IPS-20b (cell line): Measurements from ENCODE around the gene BABAM2.
A peak's percentile ranks its signal among the peaks of the same experiment; 100 is the strongest.

ENCODE experiments used
- H3K27ac ChIP-seq: one replicate; pipeline ENCODE4 v1.5.1; 2013; ENCODE audit warnings: low read length
- H3K27me3 ChIP-seq: 2 replicates; pipeline ENCODE4 v1.6.1; 2013; ENCODE audit warnings: mild to moderate bottlenecking, low read length, inconsistent platforms; ENCODE audit not compliant: insufficient read depth
- H3K36me3 ChIP-seq: 2 replicates; pipeline ENCODE4 v1.6.1; 2013; ENCODE audit warnings: low read depth, mild to moderate bottlenecking, inconsistent platforms, low read length, moderate library complexity; ENCODE audit not compliant: insufficient read depth
- H3K4me1 ChIP-seq: 2 replicates; pipeline ENCODE4 v1.6.1; 2013; ENCODE audit warnings: mild to moderate bottlenecking, control low read depth, inconsistent platforms, low read length, moderate library complexity; ENCODE audit not compliant: insufficient read depth
- H3K4me3 ChIP-seq: 2 replicates; pipeline ENCODE4 v1.5.1; 2013; ENCODE audit warnings: mild to moderate bottlenecking, low read length, inconsistent platforms
- H3K9ac ChIP-seq: 2 replicates; pipeline ENCODE4 v1.6.1; 2013; ENCODE audit warnings: low read depth, mild to moderate bottlenecking, inconsistent platforms, low read length, moderate library complexity
- H3K9me3 ChIP-seq: 2 replicates; pipeline ENCODE4 v1.6.1; 2013; ENCODE audit warnings: mild to moderate bottlenecking, low read depth, low read length, inconsistent platforms; ENCODE audit not compliant: insufficient read depth

The BABAM2 gene

DNA sequence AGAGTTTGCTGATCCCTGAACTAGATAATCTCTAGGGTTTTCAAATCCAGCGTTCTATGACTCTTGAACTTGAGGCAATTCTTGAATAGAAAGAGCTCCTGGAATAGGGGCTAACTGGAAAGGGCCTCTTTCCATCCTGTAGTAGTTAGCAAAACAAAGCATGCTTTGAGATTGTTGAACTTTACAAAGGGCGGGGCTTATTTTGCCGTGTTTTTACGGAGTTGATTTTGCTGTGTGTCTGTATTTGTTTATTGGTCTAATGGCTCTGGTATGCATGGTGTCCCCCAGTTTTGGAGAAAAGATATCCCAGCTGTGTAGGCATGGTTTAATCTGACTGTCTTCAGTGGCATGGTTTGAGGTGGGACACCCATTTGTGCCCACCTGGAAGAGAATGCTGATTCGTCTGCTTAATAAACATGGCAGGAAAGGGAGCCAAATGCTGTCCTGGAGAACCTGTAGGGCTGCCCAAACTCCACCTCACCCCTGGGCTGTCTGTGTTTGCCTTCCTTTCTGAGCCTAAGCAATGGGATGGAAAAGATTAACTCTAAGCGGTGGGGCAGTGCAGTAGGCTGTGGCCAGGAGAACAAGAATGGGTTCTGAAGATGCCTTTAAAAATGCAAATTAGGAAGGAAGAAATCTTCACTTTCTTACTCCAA lies 428.1 kb downstream of the BABAM2 start:
- Histone ChIP-seq H3K9me3 (no peaks in the 10 kb centered on the region), H3K27me3 (no peaks in the 10 kb centered on the region), H3K27ac (no peak overlapping the region), H3K4me1 (peaks cover 38% of the 10 kb centered on the region), H3K36me3 (no peaks in the 10 kb centered on the region), H3K9ac (no peak overlapping the region), H3K4me3 (no peak overlapping the region)

DNA sequence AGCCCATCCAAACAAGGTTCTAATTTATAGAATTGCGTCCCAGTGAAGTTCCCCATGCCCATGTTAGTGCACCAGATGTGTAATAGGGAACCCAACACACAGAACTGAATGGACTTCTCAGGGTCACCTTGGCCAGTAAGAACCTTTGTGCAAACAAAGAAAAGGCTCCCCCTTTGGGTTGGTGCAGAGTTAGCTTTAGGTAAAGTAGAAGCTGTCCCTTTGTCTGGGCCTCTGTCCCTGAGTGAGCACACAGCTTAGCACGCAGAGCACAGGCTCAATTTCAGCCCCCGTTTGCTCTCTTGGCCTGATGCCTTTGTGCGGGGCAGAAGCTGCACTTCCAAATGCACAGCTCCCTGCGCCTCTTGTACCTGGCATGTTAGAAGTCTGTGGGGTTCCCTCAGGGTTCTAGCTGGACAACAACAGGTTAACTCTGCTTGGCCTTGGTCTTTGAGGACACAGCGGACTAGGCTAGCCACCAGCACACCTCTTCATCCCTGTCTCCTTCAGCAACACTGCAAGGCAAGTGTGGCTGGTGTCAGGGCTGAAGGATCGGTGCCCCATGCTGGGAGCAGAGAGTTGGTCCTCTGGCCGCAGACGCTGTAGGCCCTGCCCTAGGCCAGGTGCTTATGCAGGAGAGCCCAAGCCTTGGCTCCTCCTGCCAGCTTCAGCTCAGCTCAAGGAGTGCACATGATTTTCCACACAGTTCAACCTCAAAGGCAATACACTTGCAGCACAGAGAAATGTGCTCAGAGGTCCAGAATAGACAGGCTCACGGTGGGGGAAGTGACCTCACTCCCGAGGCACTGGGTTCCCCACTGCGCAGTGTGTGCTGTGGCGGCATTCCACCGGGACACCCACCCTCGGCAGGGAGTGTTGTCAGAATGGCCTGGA lies 428.8 kb downstream of the BABAM2 start:
- no peak overlapping the region for H3K27ac ChIP-seq
- H3K36me3 ChIP-seq, result no peaks in the 10 kb centered on the region
- H3K4me1 ChIP-seq, result peaks cover 38% of the 10 kb centered on the region
- no peak overlapping the region for H3K9ac ChIP-seq
- no peaks in the 10 kb centered on the region for H3K9me3 ChIP-seq
- no peak overlapping the region for H3K4me3 ChIP-seq
- no peaks in the 10 kb centered on the region for H3K27me3 ChIP-seq

DNA sequence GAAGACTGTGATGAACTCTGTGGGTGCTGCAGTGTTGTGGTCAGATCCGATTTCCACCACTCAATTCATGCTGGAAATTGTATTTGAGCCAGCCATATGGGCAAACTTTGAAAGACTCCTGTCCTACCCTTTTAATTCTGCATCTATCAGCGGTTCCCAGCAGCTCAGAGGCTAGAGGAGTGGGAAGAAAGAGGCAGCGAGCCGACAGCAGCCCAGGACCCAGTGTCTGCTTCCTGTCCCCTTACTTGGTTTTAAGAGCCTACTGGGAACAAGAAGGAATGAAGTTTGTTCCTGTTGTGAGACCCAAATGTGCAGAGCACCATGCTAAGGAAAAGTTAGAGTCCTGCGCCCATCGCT lies 429.5 kb downstream of the BABAM2 start:
- no peak overlapping the region for H3K27ac ChIP-seq

DNA sequence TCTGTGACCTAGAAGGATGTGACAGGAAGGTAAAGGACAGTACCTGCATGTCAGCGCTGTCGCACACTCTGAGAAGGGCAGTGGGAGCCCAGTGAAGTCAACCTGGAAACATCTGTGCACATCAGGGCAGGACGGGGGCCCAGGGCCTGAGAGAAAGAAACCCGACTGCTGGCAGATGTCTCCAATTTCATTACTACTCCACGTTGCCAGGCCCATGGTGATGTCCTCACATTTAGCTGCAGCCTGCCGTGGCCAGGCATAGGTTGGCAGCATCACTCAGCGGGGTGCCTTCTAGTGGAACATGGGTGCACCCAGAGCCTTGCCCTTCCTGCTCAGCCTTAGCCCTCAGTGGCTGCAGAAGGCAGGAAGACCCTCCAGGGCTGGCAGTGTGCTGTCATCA lies 429.8 kb downstream of the BABAM2 start:
- Histone ChIP-seq H3K36me3 (no peaks in the 10 kb centered on the region), H3K27ac (no peak overlapping the region), H3K9me3 (no peaks in the 10 kb centered on the region), H3K4me1 (peaks cover 40% of the 10 kb centered on the region), H3K27me3 (no peaks in the 10 kb centered on the region), H3K4me3 (no peak overlapping the region), H3K9ac (no peak overlapping the region)

More for the DNA sequence above, 429.5 kb downstream of the BABAM2 start:
- Histone ChIP-seq H3K4me3 (no peak overlapping the region), H3K27me3 (no peaks in the 10 kb centered on the region), H3K9me3 (no peaks in the 10 kb centered on the region), H3K9ac (no peak overlapping the region), H3K4me1 (peaks cover 38% of the 10 kb centered on the region), H3K36me3 (no peaks in the 10 kb centered on the region)

DNA sequence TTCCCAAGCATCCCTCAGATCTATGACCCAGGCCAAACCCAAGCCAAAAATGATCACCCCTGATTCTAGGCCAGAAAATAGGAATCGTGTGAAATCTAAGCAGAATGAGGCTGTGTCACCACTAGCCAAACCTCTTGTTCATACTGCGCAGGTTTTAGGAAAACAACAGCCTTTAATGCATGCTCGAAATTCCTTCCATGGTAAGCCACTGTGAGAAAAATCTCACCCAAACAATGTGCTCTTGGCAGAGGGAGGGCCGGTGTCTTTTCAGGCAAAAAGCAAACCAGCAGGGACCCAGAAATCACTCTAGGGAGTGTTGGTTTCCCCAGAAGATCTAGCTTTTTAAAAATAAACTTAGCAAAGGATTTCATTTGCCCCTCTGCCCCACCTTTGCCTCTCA lies 430.9 kb downstream of the BABAM2 start:
- H3K27ac ChIP-seq, result no peak overlapping the region
- H3K4me1 ChIP-seq, result peaks cover 50% of the 10 kb centered on the region
- no peaks in the 10 kb centered on the region for H3K9me3 ChIP-seq
- H3K36me3 ChIP-seq, result no peaks in the 10 kb centered on the region
- peak overlapping the region; percentile 8; the same call in 1 of the 2 replicates for H3K4me3 ChIP-seq
- no peaks in the 10 kb centered on the region for H3K27me3 ChIP-seq
- H3K9ac ChIP-seq, result peak overlapping the region; percentile 11; the same call in 1 of the 2 replicates

DNA sequence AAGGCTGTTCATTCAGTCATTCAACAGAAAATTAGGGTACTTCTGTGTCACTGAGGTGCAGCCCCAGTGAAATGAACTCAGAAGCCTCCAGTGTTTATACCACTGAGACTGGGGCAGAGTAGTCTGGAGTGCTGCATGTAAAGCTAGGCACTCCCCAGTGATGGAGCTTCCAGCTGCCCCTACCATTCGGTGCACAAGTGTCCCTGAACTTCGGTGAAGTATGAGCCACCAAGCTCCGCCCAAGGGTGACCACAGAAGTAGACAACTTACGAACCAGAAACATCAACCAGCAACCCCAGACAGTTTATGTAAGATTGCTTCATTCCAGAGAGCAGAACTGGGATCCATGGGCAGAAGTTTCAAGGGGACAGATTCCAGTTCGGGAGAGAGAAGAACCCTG lies 431.5 kb downstream of the BABAM2 start:
- Histone ChIP-seq H3K9me3 (no peaks in the 10 kb centered on the region), H3K27ac (peak overlapping the region; percentile 3), H3K36me3 (no peaks in the 10 kb centered on the region), H3K4me3 (no peak overlapping the region), H3K4me1 (peaks cover 52% of the 10 kb centered on the region), H3K9ac (peak overlapping the region; percentile 10; the same call in 1 of the 2 replicates), H3K27me3 (no peaks in the 10 kb centered on the region)

DNA sequence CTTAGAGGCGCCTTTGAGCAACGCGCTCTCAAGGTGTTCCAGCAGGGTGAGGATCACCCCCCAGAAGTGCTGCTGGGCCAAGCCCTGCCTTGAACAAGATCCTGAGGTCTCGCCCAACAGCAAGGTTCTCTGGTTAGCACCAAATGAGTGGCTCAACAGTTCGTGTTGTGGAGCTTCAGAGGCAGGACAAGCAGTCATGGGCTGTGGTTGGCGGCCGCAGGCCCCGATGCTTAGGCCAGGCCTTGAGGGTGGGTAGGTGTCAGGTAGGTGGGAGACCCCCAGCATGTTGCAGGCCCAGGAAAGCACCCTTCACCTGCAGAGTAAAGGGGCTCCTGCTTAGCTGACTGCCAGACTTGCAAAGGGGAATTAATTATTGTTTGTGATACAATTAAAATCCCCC lies 431.9 kb downstream of the BABAM2 start:
- Histone ChIP-seq H3K27me3 (no peaks in the 10 kb centered on the region), H3K9ac (peak overlapping the region; percentile 10; the same call in 1 of the 2 replicates), H3K27ac (peak overlapping the region; percentile 3), H3K4me1 (peaks cover 52% of the 10 kb centered on the region), H3K36me3 (no peaks in the 10 kb centered on the region), H3K9me3 (no peaks in the 10 kb centered on the region), H3K4me3 (no peak overlapping the region)

DNA sequence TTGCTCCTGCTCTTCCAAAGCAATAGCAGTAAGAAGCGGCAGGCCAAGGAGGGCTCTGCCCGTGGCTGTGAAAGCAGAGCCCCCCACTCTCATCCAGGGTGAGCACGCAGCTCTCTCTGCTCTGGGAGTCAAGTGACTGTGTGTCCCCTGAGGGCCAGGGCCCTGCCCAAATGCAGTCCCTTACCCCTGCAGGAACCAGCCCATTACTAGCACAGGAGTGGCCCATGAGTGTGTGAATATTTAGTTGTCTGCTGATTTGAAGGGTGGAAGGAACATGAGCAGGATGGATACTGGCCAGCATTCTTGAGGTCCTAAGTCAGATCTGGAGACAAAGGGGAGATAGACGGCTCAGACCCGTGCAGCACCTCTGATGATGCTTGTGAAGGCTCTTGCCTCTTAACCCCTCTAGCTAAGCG lies 432.5 kb downstream of the BABAM2 start:
- H3K27ac ChIP-seq, result no peak overlapping the region
- no peaks in the 10 kb centered on the region for H3K9me3 ChIP-seq

DNA sequence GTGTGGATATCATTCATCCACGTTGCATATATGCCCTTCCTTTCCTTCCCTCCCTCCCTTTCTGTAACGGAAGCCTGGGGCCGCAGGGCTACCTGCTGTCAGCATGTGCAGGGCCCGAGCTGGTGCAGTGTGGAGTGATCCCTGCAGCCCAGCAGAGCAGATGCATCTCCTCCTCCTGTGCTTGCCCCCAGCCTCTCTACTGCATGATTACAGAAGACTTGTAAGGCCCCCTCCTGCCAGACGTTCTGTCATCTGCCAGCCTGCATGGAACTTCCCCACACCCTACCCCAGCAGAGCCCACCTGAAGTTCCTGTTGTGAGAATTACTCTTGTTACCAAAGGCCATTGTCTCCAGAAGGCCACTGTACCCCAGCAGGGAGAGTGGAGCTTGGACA lies 434.6 kb downstream of the BABAM2 start:
- Histone ChIP-seq H3K27me3 (no peaks in the 10 kb centered on the region), H3K9me3 (no peaks in the 10 kb centered on the region), H3K36me3 (no peaks in the 10 kb centered on the region), H3K27ac (no peak overlapping the region), H3K4me1 (peaks cover 39% of the 10 kb centered on the region), H3K9ac (no peak overlapping the region), H3K4me3 (no peak overlapping the region)

More for the DNA sequence above, 432.5 kb downstream of the BABAM2 start:
- no peak overlapping the region for H3K4me3 ChIP-seq
- H3K36me3 ChIP-seq, result no peaks in the 10 kb centered on the region
- no peaks in the 10 kb centered on the region for H3K27me3 ChIP-seq
- H3K9ac ChIP-seq, result no peak overlapping the region
- H3K4me1 ChIP-seq, result peaks cover 50% of the 10 kb centered on the region

DNA sequence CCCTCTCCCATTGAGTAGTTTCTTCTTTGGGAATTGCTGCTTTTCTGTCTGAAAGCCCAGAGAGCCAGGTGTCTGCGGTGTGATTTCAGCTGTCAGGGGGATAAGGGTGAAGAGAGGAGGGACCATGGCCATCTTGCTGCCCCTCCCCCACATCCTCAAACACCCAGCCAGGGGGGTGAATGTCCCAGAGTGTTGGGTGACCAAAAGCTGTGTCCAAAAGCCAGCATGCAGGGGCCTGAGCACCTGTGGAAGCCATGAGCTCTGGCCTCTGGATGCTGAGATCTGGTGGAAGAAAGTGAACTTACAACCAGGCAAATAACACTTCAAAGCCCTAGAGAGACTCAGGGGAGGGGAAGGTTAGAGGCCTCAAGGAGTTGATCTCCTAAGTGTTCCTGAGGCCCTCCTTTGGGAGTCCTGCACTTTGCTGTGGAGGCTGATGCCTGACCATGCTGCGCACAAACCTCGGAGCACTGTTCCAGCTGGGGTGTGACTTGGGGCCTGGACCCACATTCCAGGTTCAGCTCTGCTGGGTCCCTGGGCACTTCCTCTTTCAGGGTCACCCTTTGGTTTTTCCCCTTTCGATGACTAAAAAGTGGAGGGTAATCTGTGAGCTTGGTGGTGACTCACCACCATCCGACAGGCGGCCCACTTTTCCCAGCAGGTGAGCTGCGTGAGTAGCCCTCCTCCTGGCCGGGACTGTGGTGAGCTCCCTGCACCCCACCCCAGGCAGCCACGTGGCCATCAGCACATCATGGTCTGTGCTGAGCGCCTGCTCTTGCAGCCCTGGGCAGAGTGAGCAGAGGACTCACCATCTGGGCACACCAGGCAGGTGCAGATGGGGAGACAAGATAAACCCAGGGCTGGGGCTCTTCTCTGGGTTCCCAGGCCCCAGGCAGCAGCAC lies 435.3 kb downstream of the BABAM2 start:
- Histone ChIP-seq H3K9ac (no peak overlapping the region), H3K4me1 (peaks cover 38% of the 10 kb centered on the region), H3K4me3 (no peak overlapping the region), H3K36me3 (no peaks in the 10 kb centered on the region), H3K9me3 (no peaks in the 10 kb centered on the region), H3K27ac (no peak overlapping the region), H3K27me3 (no peaks in the 10 kb centered on the region)

DNA sequence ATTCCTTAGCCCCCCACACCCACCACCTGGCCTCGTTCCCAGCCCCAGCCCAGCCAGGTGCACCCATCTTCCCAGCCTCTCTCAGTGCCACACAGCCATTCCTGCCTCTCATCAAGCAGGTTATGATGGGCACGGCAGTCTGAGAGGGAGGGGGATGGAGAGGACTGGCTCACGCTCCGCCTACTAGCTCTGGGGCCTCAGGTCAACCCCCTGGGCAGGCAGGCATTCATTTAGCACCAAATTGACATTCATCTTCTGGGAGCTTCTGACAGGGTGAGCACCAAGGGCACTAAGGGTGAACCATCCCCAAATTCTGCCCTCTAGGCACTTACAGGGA lies 435.9 kb downstream of the BABAM2 start:
- Histone ChIP-seq H3K9ac (no peak overlapping the region), H3K27ac (no peak overlapping the region), H3K4me1 (peaks cover 33% of the 10 kb centered on the region), H3K9me3 (no peaks in the 10 kb centered on the region), H3K36me3 (no peaks in the 10 kb centered on the region), H3K27me3 (no peaks in the 10 kb centered on the region), H3K4me3 (no peak overlapping the region)
